Neural progenitor cell (in vitro differentiated cells): ENCODE results near the gene IFT81. TPM values are rescaled to one million over a fixed set of nuclear protein-coding genes. Genes with fewer than 3 reads are reported as not detected.

Source experiments
- DNase-seq: peaks from one replicate; pipeline ENCODE4 v3.0.0-alpha.2; 2016; ENCODE audit warnings: low spot score
- H2AFZ ChIP-seq: fragments of 200-600 bp; sonication (generic); replicated peaks from 2 replicates; pipeline ENCODE4 v1.6.1; 2016; ENCODE audit warnings: antibody characterized with exemption
- H3F3A ChIP-seq: fragments of 200-600 bp; sonication (generic); 2 replicates; pipeline ENCODE4 v1.6.1; 2016; ENCODE audit warnings: antibody characterized with exemption, low read depth
- H3K27ac ChIP-seq: fragments of 200-600 bp; sonication (generic); 2 replicates; pipeline ENCODE4 v1.5.1; 2016; ENCODE audit warnings: mild to moderate bottlenecking
- H3K27me3 ChIP-seq: fragments of 200-600 bp; sonication (generic); 2 replicates; pipeline ENCODE4 v1.6.1; 2016; ENCODE audit warnings: mild to moderate bottlenecking, moderate library complexity
- H3K36me3 ChIP-seq: fragments of 200-600 bp; sonication (generic); 2 replicates; pipeline ENCODE4 v1.5.1; 2016
- H3K4me1 ChIP-seq: fragments of 200-600 bp; sonication (generic); 2 replicates; pipeline ENCODE4 v1.6.1; 2016; ENCODE audit warnings: mixed run types
- H3K4me2 ChIP-seq: fragments of 200-600 bp; sonication (generic); 2 replicates; pipeline ENCODE4 v1.6.1; 2016
- H3K4me3 ChIP-seq: fragments of 200-600 bp; sonication (generic); 2 replicates; pipeline ENCODE4 v1.5.1; 2016
- H3K79me2 ChIP-seq: fragments of 200-600 bp; sonication (generic); 2 replicates; pipeline ENCODE4 v1.6.1; 2016; ENCODE audit warnings: low read depth
- H3K9ac ChIP-seq: fragments of 200-600 bp; sonication (generic); 2 replicates; pipeline ENCODE4 v1.6.1; 2016
- H3K9me3 ChIP-seq: fragments of 200-600 bp; sonication (generic); 2 replicates; pipeline ENCODE4 v1.5.1; 2016; ENCODE audit warnings: low read depth
- H4K20me1 ChIP-seq: fragments of 200-600 bp; sonication (generic); 2 replicates; pipeline ENCODE4 v1.6.1; 2016; ENCODE audit warnings: low read depth
- H3K27ac Mint-ChIP-seq: 3 replicates; pipeline ENCODE4 v1.8.0; 2021; ENCODE audit warnings: mixed read lengths
- H3K27me3 Mint-ChIP-seq: 2 replicates; pipeline ENCODE4 v1.8.0; 2022; ENCODE audit warnings: low read depth, mild to moderate bottlenecking, inconsistent platforms, moderate library complexity, mixed read lengths; ENCODE audit not compliant: insufficient read depth
- H3K36me3 Mint-ChIP-seq: 3 replicates; pipeline ENCODE4 v1.8.0; 2021; ENCODE audit warnings: mixed read lengths
- H3K4me1 Mint-ChIP-seq: 3 replicates; pipeline ENCODE4 v1.8.0; 2021; ENCODE audit warnings: mixed read lengths
- H3K4me3 Mint-ChIP-seq: 3 replicates; pipeline ENCODE4 v1.8.0; 2021; ENCODE audit warnings: mild to moderate bottlenecking, moderate library complexity, mixed read lengths
- H3K9me3 Mint-ChIP-seq: 3 replicates; pipeline ENCODE4 v1.8.0; 2020; ENCODE audit warnings: mixed read lengths
- CTCF ChIP-seq: fragments of 200-600 bp; sonication (generic); IDR thresholded peaks from 2 replicates; pipeline ENCODE4 v1.5.1; 2017; ENCODE audit warnings: antibody characterized with exemption, mild to moderate bottlenecking
- EZH2 ChIP-seq: fragments of 200-600 bp; sonication (generic); IDR thresholded peaks from 2 replicates; pipeline ENCODE4 v1.6.1; 2017; ENCODE audit warnings: antibody characterized with exemption, mild to moderate bottlenecking, moderate library complexity
- EZH2phosphoT487 ChIP-seq: fragments of 200-600 bp; sonication (generic); IDR thresholded peaks from 2 replicates; pipeline ENCODE4 v1.6.1; 2017; ENCODE audit warnings: antibody characterized with exemption
- total RNA-seq: library from RNA; depleted of rRNA; stranded (reverse); fragments of >200 nt; gene quantifications from 2 replicates; pipeline ENCODE4 v1.2.3, GENCODE V29; 2015; ENCODE audit warnings: low replicate concordance

Gene IFT81
- total RNA-seq, 1 donor from 2014 or later: 73.8 TPM

GRCh38 chr12:110170535-110171185 lies 46.5 kb downstream of the IFT81 start:
- Histone ChIP-seq H4K20me1 (no peaks in the 10 kb centered on the region), H3K9me3 (no peaks in the 10 kb centered on the region), H2AFZ (no peak overlapping the region), H3K9ac (no peak overlapping the region), H3F3A (no peaks in the 10 kb centered on the region), H3K4me1 (no peaks in the 10 kb centered on the region), H3K36me3 (peaks cover 16% of the 10 kb centered on the region), H3K4me2 (no peak overlapping the region), H3K27ac (no peak overlapping the region), H3K79me2 (no peaks in the 10 kb centered on the region), H3K27me3 (no peaks in the 10 kb centered on the region), H3K4me3 (no peak overlapping the region)
- Mint-ChIP-seq H3K36me3 (peaks cover 42% of the 10 kb centered on the region), H3K9me3 (peaks cover 6% of the 10 kb centered on the region), H3K4me3 (no peak overlapping the region), H3K4me1 (peaks cover 4% of the 10 kb centered on the region), H3K27me3 (no peaks in the 10 kb centered on the region), H3K27ac (no peak overlapping the region)
- DNase-seq: no peak
- no peak for TF ChIP-seq EZH2phosphoT487
- no peak for TF ChIP-seq EZH2
- TF ChIP-seq CTCF: no peak

DNA sequence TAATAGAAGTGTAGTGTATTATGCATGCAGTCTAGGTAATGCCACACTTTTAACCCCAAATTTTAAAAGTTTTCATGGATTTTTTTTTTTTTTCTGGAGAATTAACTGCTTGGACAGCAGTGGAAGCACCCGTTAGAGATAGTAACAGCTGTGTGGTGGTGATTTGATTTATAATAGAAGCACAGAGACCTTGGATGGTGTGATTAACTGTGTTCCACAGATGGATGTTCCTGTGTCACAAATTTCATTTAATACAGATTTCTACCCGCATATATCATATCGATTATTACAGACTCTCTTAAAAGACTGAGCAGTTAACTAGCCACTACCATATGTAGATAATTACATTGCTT lies 47.0 kb downstream of the IFT81 start:
- Mint-ChIP-seq H3K27me3 (no peaks in the 10 kb centered on the region), H3K36me3 (peaks cover 45% of the 10 kb centered on the region), H3K4me3 (no peak overlapping the region), H3K4me1 (peaks cover 4% of the 10 kb centered on the region), H3K9me3 (peaks cover 6% of the 10 kb centered on the region), H3K27ac (no peak overlapping the region)
- H3F3A ChIP-seq: no peaks in the 10 kb centered on the region
- no peaks in the 10 kb centered on the region for H3K9me3 ChIP-seq
- no peaks in the 10 kb centered on the region for H3K79me2 ChIP-seq
- no peak overlapping the region for H3K4me3 ChIP-seq
- DNase-seq: no peak
- no peaks in the 10 kb centered on the region for H3K4me1 ChIP-seq
- peaks cover 16% of the 10 kb centered on the region for H3K36me3 ChIP-seq
- TF ChIP-seq EZH2phosphoT487 (no peak), EZH2 (no peak), CTCF (no peak)
- no peak overlapping the region for H3K9ac ChIP-seq
- no peak overlapping the region for H3K4me2 ChIP-seq
- no peak overlapping the region for H2AFZ ChIP-seq
- H3K27me3 ChIP-seq: no peaks in the 10 kb centered on the region
- H4K20me1 ChIP-seq: no peaks in the 10 kb centered on the region
- H3K27ac ChIP-seq: no peak overlapping the region

GRCh38 chr12:110171636-110172035 lies 47.5 kb downstream of the IFT81 start:
- Mint-ChIP-seq H3K4me1 (peaks cover 4% of the 10 kb centered on the region), H3K9me3 (peaks cover 6% of the 10 kb centered on the region), H3K4me3 (no peak overlapping the region), H3K36me3 (peaks cover 46% of the 10 kb centered on the region), H3K27ac (no peak overlapping the region), H3K27me3 (no peaks in the 10 kb centered on the region)
- Histone ChIP-seq H3K36me3 (peaks cover 16% of the 10 kb centered on the region), H3K9ac (no peak overlapping the region), H3K27ac (no peak overlapping the region), H3K4me1 (no peaks in the 10 kb centered on the region), H3K27me3 (no peaks in the 10 kb centered on the region), H3K9me3 (no peaks in the 10 kb centered on the region), H3K4me2 (no peak overlapping the region), H3F3A (no peaks in the 10 kb centered on the region), H3K79me2 (no peaks in the 10 kb centered on the region), H3K4me3 (no peak overlapping the region), H2AFZ (no peak overlapping the region), H4K20me1 (no peaks in the 10 kb centered on the region)
- TF ChIP-seq EZH2: no peak
- TF ChIP-seq CTCF: no peak
- TF ChIP-seq EZH2phosphoT487: no peak
- DNase-seq: no peak
